GM12878 (cell line): ENCODE measurements around the gene EHD1. TPM values are rescaled to one million over a fixed set of nuclear protein-coding genes. Genes with fewer than 3 reads are reported as not detected.

ENCODE experiments used
- ATAC-seq: fragments of 200-7000 bp; cut with Tn5 transposase; 3 replicates; pipeline ENCODE4 v1.9.1; 2020; ENCODE audit warnings: mild to moderate bottlenecking, moderate library complexity
- BruUV-seq: library from RNA; stranded (reverse); fragments of 400-500 nt; replicated peaks from 2 replicates; lab custom pipeline; 2021; lab: Mats Ljungman, UMichigan
- CTCF ChIA-PET: fragments of 300-600 bp; sonication (Branson Sonifier 250); formaldehyde crosslinking; extraction: SDS; loops from one replicate; lab custom pipeline; 2021; ENCODE audit warnings: inconsistent platforms; lab: Yijun Ruan, JAX
- POLR2A ChIA-PET: fragments of 350-600 bp; formaldehyde crosslinking; extraction: SDS; loops from one replicate; lab custom pipeline; 2021; ENCODE audit warnings: inconsistent platforms; lab: Charles Lee
- RAD21 ChIA-PET: fragments of 300-600 bp; sonication (Branson Sonifier 250); formaldehyde crosslinking; loops from one replicate; lab custom pipeline; 2023; ENCODE audit warnings: antibody characterized with exemption; ENCODE audit not compliant: unreplicated experiment; lab: Charles Lee
- SMC1A ChIA-PET: fragments of 300-600 bp; sonication (Branson Sonifier 250); formaldehyde crosslinking; loops from one replicate; lab custom pipeline; 2023; ENCODE audit not compliant: unreplicated experiment, uncharacterized antibody; lab: Charles Lee
- DNase-seq: peaks from one replicate; pipeline ENCODE4 v3.0.0-alpha.2; 2011; ENCODE audit warnings: low read depth, low spot score
- FAIRE-seq: peaks from 3 replicates; lab custom pipeline; 2011; peaks lifted over from hg19 to GRCh38; lab: Jason Lieb, UNC
- H2AFZ ChIP-seq: 2 replicates; pipeline ENCODE4 v1.6.0; 2011; ENCODE audit warnings: low read depth, low read length, control low read depth; ENCODE audit not compliant: control insufficient read depth
- H3K27ac ChIP-seq: 2 replicates; pipeline ENCODE4 v1.5.1; 2011; ENCODE audit warnings: control low read depth; ENCODE audit not compliant: control insufficient read depth, insufficient read depth
- H3K27me3 ChIP-seq, 2 experiments: replicated peaks in 1 of 2; 2 replicates each; pipeline versions ENCODE4 v1.6.0 to v1.6.1; 2011; ENCODE audit warnings: low read length in 1 of 2; ENCODE audit not compliant: control insufficient read depth in 2 of 2, insufficient read depth in 2 of 2
- H3K36me3 ChIP-seq, 2 experiments: 2 replicates each; pipeline ENCODE4 v1.5.1; 2011; ENCODE audit warnings: low read length in 1 of 2; ENCODE audit not compliant: control insufficient read depth in 2 of 2, insufficient read depth in 2 of 2
- H3K4me1 ChIP-seq: 2 replicates; pipeline ENCODE4 v1.6.1; 2011; ENCODE audit warnings: mild to moderate bottlenecking, low read length, moderate library complexity, mixed read lengths; ENCODE audit not compliant: control insufficient read depth, insufficient read depth
- H3K4me2 ChIP-seq: 2 replicates; pipeline ENCODE4 v1.6.0; 2011; ENCODE audit warnings: control low read depth; ENCODE audit not compliant: control insufficient read depth, insufficient read depth
- H3K4me3 ChIP-seq: fragments of 200-600 bp; sonication (generic); 2 replicates; pipeline ENCODE4 v1.5.1; 2016
- H3K79me2 ChIP-seq: 2 replicates; pipeline ENCODE4 v1.6.0; 2011; ENCODE audit warnings: low read length; ENCODE audit not compliant: control insufficient read depth, insufficient read depth
- H3K9ac ChIP-seq: 2 replicates; pipeline ENCODE4 v1.8.0; 2011; ENCODE audit warnings: low read length, control low read depth, mixed read lengths; ENCODE audit not compliant: control insufficient read depth, insufficient read depth
- H3K9me3 ChIP-seq: replicated peaks from 3 replicates; pipeline ENCODE4 v1.5.1; 2011; ENCODE audit warnings: mild to moderate bottlenecking, low read length; ENCODE audit not compliant: control insufficient read depth, insufficient read depth
- H4K20me1 ChIP-seq: 2 replicates; pipeline ENCODE4 v1.6.0; 2011; ENCODE audit not compliant: control insufficient read depth, insufficient read depth
- ASH2L ChIP-seq: fragments of 300-600, 200-600 bp; sonication (generic); IDR thresholded peaks from 2 replicates; pipeline ENCODE4 v1.6.1; 2017; ENCODE audit warnings: low read depth, mild to moderate bottlenecking, borderline replicate concordance
- CHD2 ChIP-seq: IDR thresholded peaks from 2 replicates; pipeline ENCODE4 v1.6.1; 2011; ENCODE audit warnings: low read depth, low read length, improper control_type of control experiment, borderline replicate concordance
- ESRRA ChIP-seq: IDR thresholded peaks from 2 replicates; pipeline ENCODE4 v1.6.1; 2012; ENCODE audit warnings: mild to moderate bottlenecking, low read length, improper control_type of control experiment
- IRF5 ChIP-seq: fragments of 450-650 bp; IDR thresholded peaks from 2 replicates; pipeline ENCODE4 v1.6.1; 2017; ENCODE audit warnings: borderline replicate concordance
- TAF1 ChIP-seq: IDR thresholded peaks from 2 replicates; pipeline ENCODE4 v1.6.1; 2011; ENCODE audit warnings: mild to moderate bottlenecking, low read depth, low read length, borderline replicate concordance
- ZNF217 ChIP-seq: fragments of 450-650 bp; IDR thresholded peaks from 2 replicates; pipeline ENCODE4 v1.6.1; 2017; ENCODE audit warnings: antibody characterized with exemption, mild to moderate bottlenecking
- WGBS: methylation state at CpG from one replicate; pipeline ENCODE4 v1.1.6; 2016; ENCODE audit warnings: low lambda C conversion rate; ENCODE audit not compliant: insufficient replicate concordance, insufficient coverage; ENCODE audit errors: missing lambda C conversion rate; 5-methylcytosine and 5-hydroxymethylcytosine counted together
- in situ Hi-C: fragments of 300-500 bp; cut with MboI; formaldehyde crosslinking; loops from 9 replicates; pipeline ENCODE4 v1.14.3; 2018; ENCODE audit warnings: mixed read lengths
- intact Hi-C: fragments of 100-400 bp; cut with micrococcal nuclease; formaldehyde crosslinking; loops from one replicate; pipeline ENCODE4 v1.14.2; 2022; ENCODE audit not compliant: unreplicated experiment
- polyA plus RNA-seq, 11 experiments: library from polyadenylated mRNA; depleted of rRNA in 4 of 11; unstranded in 6 of 11; stranded (reverse) in 5 of 11; fragments of >200 nt; fragmentation: Nextera tagmentation in 4 of 11; fragmentation: Illumina TruSeq in 1 of 11; extraction: Ambion mirVana in 4 of 11; extraction: Trizol in 1 of 11; gene quantifications; 1 replicate in 1 of 11; 2 replicates in 10 of 11; pipeline versions ENCODE4 v1.2.1 to v1.2.3, GENCODE V29; 2011 to 2016; ENCODE audit warnings: inconsistent platforms in 2 of 11, missing spikeins in 2 of 11, low read depth in 1 of 11
- total RNA-seq, 4 experiments: library from RNA; depleted of rRNA in 3 of 4; stranded (reverse); fragments of >200 nt in 3 of 4; fragmentation: Illumina TruSeq in 1 of 4; extraction: Trizol in 1 of 4; gene quantifications; 2 replicates each; pipeline versions ENCODE4 v1.2.1 to v1.2.3, GENCODE V29; 2013 to 2021
- TF ChIP-seq, protein P1 (sequence below): fragments of 450-650 bp; IDR thresholded peaks from 2 replicates; pipeline ENCODE4 v1.6.1; 2017; ENCODE audit warnings: mild to moderate bottlenecking, moderate library complexity

Gene EHD1
- total and polyA plus RNA-seq, 10 of the 15 experiments (the other 5 are each of a cell fraction or from before 2014, with no cell fraction given): 1.0 to 165 (median 66.5) TPM

GRCh38 chr11:64906314-64906635, 27.9 kb upstream of the EHD1 start:
- ChIA-PET SMC1A (no interaction called here), POLR2A (no interaction called here), CTCF (no interaction called here), RAD21 (no interaction called here)
- Histone ChIP-seq H3K36me3 (peaks cover 0 to 7% of the 10 kb centered on the region in 2 experiments; a peak in 3 of 4 replicates), H4K20me1 (no peaks in the 10 kb centered on the region), H3K9ac (no peak overlapping the region), H3K4me1 (no peaks in the 10 kb centered on the region), H3K4me2 (no peak overlapping the region), H3K4me3 (no peak overlapping the region), H3K9me3 (no peaks in the 10 kb centered on the region), H3K27me3 (no peaks in the 10 kb centered on the region), H2AFZ (no peak overlapping the region), H3K27ac (no peak overlapping the region), H3K79me2 (no peaks in the 10 kb centered on the region)
- intact Hi-C loops (no loop called here), in situ Hi-C loops (no loop called here)
- BruUV-seq: no TSS peak
- no peak for DNase-seq
- ATAC-seq: no peak
- no peak for FAIRE-seq
- 87% methylated on average over 13 of the region's 13 CpGs for WGBS
- TF ChIP-seq CHD2 (no peak), ESRRA (no peak), TAF1 (no peak), ASH2L (no peak), IRF5 (no peak), ZNF217 (no peak)
- TF ChIP-seq, protein P1, sequence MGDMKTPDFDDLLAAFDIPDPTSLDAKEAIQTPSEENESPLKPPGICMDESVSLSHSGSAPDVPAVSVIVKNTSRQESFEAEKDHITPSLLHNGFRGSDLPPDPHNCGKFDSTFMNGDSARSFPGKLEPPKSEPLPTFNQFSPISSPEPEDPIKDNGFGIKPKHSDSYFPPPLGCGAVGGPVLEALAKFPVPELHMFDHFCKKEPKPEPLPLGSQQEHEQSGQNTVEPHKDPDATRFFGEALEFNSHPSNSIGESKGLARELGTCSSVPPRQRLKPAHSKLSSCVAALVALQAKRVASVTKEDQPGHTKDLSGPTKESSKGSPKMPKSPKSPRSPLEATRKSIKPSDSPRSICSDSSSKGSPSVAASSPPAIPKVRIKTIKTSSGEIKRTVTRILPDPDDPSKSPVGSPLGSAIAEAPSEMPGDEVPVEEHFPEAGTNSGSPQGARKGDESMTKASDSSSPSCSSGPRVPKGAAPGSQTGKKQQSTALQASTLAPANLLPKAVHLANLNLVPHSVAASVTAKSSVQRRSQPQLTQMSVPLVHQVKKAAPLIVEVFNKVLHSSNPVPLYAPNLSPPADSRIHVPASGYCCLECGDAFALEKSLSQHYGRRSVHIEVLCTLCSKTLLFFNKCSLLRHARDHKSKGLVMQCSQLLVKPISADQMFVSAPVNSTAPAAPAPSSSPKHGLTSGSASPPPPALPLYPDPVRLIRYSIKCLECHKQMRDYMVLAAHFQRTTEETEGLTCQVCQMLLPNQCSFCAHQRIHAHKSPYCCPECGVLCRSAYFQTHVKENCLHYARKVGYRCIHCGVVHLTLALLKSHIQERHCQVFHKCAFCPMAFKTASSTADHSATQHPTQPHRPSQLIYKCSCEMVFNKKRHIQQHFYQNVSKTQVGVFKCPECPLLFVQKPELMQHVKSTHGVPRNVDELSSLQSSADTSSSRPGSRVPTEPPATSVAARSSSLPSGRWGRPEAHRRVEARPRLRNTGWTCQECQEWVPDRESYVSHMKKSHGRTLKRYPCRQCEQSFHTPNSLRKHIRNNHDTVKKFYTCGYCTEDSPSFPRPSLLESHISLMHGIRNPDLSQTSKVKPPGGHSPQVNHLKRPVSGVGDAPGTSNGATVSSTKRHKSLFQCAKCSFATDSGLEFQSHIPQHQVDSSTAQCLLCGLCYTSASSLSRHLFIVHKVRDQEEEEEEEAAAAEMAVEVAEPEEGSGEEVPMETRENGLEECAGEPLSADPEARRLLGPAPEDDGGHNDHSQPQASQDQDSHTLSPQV: no peak
